NCI-H2171 treated with DMSO at 0.1 percent for 48 hours (cell line): Measurements from ENCODE around the gene ATP12A.
A peak's percentile ranks its signal among the peaks of the same experiment; 100 is the strongest.

Experiments used
- DNase-seq: peaks from one replicate; lab custom pipeline; 2025; lab: John Stamatoyannopoulos, UW

Gene ATP12A

GRCh38 chr13:24663586-24663985, 16.6 kb upstream of the ATP12A start:
- no peak for DNase-seq

DNA sequence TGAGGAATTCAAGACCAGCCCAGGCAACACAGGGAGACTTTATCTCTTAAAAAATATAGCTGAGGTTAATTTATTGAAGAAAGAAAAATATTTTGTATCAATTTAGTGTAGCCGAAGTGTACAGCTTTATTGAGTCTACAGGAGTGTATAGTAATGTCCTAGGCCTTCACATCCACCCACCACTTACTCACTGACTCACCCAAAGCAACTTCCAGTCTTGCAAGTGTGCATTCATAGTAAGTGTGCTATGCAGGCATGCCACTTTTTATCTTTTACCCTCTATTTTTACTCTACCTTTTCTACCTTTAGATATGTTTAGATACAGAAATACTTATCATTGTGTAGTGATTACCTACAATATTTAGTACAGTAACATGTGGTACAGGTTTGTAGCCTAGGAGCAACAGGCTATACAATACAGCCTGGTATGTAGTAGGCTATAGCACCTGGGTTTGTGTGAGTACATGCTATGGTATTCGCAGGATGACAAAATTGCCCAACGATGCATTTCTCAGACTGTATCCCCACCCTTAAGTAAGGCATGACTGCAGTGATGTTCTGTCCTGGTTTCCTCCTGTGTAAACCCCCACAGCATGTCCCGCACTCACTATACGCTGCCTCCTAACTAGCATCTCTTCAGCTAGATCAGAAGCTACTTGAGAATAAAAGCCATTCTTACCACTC, 15.3 kb upstream of the ATP12A start:
- no peak for DNase-seq

DNA sequence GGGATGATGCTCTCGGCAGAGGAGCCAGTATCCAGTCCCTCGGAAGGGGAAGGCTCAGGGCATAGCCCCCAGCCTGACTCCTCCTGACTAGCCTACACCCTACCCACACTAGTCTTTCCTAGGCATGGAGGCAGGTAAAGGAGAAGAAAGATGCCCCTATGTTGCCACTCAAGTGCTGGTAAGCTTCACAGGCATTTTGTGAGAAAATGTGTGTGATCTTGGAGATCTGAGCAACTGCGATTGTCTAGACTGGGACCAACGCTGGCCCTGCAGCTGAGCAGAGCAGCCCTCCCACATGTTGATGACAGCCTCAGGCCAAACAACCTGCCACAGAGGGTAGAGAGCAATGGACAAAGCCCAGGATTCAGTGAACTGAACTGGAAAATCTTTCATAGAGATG, 11.7 kb upstream of the ATP12A start:
- no peak for DNase-seq

DNA sequence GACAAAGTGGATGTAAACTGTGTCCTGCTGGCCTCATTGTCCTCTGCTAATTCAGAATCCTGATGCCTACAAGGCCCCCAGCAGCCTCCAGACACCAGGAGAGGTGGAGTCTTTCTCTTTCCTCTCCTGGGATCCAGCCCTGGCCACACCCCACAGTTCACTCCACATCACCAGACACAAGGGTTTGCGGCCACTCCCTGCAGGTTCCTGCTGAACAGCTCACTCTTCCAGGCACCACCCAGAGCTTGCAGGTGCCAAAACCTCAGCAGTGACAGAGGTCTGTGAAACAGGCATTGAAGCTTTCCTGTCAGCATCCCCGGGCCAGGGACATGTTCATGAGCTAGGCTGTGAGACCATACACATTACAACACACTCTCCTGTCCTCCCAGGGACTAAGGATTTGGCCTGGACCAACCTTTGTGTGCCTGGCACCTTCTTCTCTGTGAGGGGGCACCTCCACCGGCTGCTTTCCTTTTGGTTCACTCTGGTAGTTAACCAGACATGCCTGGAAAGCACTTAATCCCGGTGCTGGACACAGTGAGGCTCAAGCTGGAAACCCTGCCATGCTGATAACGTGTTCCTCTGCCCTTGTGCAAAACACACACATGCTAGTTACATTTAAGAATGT, 11.1 kb upstream of the ATP12A start:
- DNase-seq, result no peak

- DNase-seq, result no peak
Measured at GRCh38 chr13:24670174-24670573, 10.0 kb upstream of the ATP12A start.

- no peak for DNase-seq
Measured at GRCh38 chr13:24670961-24671381, 9.2 kb upstream of the ATP12A start.

- peak; percentile 58 for DNase-seq
Measured at GRCh38 chr13:24671386-24672113, 8.7 kb upstream of the ATP12A start.

- DNase-seq, result no peak
Measured at GRCh38 chr13:24672141-24673132, 7.8 kb upstream of the ATP12A start.

DNA sequence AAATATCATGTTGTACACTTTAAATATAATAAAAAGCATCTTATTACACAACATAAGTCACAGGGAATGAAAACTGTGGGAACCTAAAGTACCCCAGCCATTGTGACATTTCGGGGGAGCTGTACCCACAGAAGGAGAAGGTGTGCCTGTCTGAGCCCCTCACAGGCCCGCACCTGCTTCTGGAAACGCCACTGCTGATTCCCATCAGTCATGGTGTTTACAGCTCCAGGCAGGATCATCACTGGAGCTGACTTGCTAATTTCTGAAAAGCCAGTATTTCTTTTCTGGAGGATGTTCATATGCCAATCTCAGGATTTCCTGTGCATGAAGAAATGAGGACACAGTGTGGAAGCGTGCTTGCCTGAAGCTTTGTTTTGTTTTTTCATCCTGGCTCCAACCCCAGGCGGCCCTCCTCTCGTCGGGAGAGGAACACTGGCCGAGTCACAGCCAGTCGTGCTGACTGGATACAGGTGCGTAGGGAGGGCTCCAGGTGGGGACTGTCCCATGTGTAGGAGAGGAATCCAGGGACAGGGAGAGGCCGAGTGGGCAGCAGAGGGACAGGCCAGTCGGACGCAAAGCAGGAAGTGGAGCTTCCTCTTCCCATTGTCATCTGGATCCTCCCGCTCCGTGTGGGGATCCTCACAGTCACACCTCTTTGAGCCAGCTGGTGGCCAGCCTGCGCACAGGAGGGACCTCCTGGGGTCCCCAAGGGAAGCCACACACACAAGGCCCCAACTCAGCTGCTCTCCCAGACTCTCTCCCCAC, 4.2 kb upstream of the ATP12A start:
- DNase-seq, result no peak

GRCh38 chr13:24678151-24678550, 2.1 kb upstream of the ATP12A start:
- DNase-seq, result no peak

- DNase-seq, result no peak
Measured at GRCh38 chr13:24679686-24680085, 522 bp upstream of the ATP12A start.

- no peak for DNase-seq
Measured at GRCh38 chr13:24680921-24681604, 855 bp downstream of the ATP12A start.

GRCh38 chr13:24681930-24682329, 1.7 kb downstream of the ATP12A start:
- DNase-seq, result no peak

DNA sequence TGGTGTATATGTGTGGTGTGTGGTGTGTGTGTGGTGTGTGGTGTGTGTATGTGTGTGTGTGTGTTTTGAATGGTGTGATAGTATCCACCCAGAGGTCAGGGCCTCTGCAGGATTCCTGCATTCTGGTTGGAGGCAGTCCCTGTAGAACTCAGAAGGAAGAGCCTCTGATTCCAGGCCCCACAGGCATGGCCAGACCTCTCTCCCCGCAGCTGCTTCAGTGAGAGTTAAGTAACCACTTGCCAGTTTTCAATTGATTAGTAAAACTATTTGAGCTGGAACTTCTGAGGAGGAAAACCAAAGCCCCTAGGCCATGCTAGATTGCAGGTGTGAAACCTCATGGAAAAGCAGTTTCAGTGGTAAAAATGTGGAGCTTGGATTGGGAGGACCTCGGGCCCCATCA, 2.1 kb downstream of the ATP12A start:
- DNase-seq, result no peak

DNA sequence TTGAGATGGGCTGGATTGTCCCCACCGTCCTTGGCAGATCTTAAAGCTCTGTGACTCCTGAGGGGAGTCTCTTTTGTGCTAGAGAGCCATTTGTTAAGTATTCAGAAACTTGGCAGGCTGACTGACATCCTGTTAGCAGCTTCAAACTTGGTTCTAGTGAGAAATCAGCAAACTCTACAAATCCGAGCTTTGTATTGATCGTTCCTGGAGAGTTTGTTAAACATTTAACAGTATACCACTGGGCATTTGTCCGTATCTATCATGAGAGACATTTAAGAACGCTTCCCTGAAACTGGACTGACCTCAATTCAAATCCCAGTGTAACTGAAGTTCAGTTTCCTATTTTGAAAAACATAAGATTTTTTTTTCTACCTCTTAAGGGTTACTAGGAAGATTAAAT, 3.1 kb downstream of the ATP12A start:
- no peak for DNase-seq

- no peak for DNase-seq
Measured at GRCh38 chr13:24683838-24684599, 3.8 kb downstream of the ATP12A start.

- DNase-seq, result no peak
Measured at GRCh38 chr13:24684600-24684998, 4.4 kb downstream of the ATP12A start.

GRCh38 chr13:24685314-24685713, 5.1 kb downstream of the ATP12A start:
- DNase-seq, result no peak

DNA sequence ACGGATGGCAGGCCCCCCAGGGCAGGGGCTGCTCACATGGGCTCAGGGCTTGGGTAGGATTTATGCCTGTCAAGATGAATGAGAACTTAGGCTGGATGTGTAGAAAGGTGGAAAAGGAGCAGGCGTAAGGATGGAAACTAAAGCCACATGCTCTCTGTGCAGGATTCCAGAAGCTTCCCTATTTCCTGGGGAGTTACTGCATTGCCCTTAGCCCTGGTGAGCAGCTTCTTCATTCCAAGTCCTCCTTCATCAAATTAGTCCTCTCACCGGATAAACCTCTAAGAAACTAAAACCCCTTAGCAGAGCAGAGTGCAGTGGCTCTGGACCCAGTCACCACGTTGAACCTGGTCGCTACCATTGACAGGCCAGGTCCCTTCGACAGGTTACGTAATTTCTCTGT, 7.4 kb downstream of the ATP12A start:
- no peak for DNase-seq

- no peak for DNase-seq
Measured at GRCh38 chr13:24688111-24688510, 7.9 kb downstream of the ATP12A start.
